Right lobe of liver (tissue), 4 donors: Measurements from ENCODE around the gene MMP15.

Experiments
- CTCF ChIP-seq, 4 donors: fragments of 200-600 bp in 3 of 4; fragments of 450-650 bp in 1 of 4; IDR thresholded peaks; one replicate each; pipeline versions ENCODE4 v1.5.1 to v1.8.0; 2016 to 2022; ENCODE audit warnings: antibody characterized with exemption in 4 of 4, mild to moderate bottlenecking in 2 of 4
- POLR2A ChIP-seq: fragments of 450-650 bp; IDR thresholded peaks from one replicate; pipeline ENCODE4 v1.6.1; 2017; ENCODE audit warnings: antibody characterized with exemption, mild to moderate bottlenecking
- donor health status: DM: no; HTN: no; CAD: no.
- donor health status: DM: no; HTN: no; CAD: no.
- donor health status: DM: no; HTN: yes; CAD: no.

GRCh38 chr16:58085171-58085570, 59.6 kb downstream of the MMP15 start:
- TF ChIP-seq CTCF (IDR thresholded peaks at IDR 0.05) = no peak
- no peak for TF ChIP-seq POLR2A
